Left lung (tissue), 10 donors: Measurements from ENCODE around the gene LRIT2. TPM values are rescaled to one million over a fixed set of nuclear protein-coding genes. Genes with fewer than 3 reads are reported as not detected.

Source experiments
- ATAC-seq: fragments of 200-7000 bp; cut with Tn5 transposase; one replicate; pipeline ENCODE4 v1.9.1; 2020; ENCODE audit warnings: moderate library complexity
- DNase-seq, 4 donors: peaks; one replicate each; pipeline ENCODE4 v3.0.0-alpha.2; 2013 to 2020
- H3K27ac ChIP-seq, 2 donors: fragments of 200-600 bp; sonication (generic) in 1 of 2; one replicate each; pipeline versions ENCODE4 v1.5.0 to v1.8.0; 2020 to 2021
- H3K27me3 ChIP-seq, 2 donors: fragments of 200-600 bp; sonication (generic) in 1 of 2; one replicate each; pipeline versions ENCODE4 v1.5.0 to v1.8.0; 2020 to 2021
- H3K36me3 ChIP-seq, 2 donors: fragments of 200-600 bp; sonication (generic) in 1 of 2; one replicate each; pipeline versions ENCODE4 v1.5.0 to v1.8.0; 2020 to 2021
- H3K4me1 ChIP-seq, 2 donors: fragments of 200-600 bp; one replicate each; pipeline ENCODE4 v1.8.0; 2021
- H3K4me3 ChIP-seq, 2 donors: fragments of 200-600 bp; sonication (generic) in 1 of 2; one replicate each; pipeline versions ENCODE4 v1.5.0 to v1.8.0; 2020 to 2021; ENCODE audit warnings: mild to moderate bottlenecking in 1 of 2
- H3K9me3 ChIP-seq, 2 donors: fragments of 200-600 bp; sonication (generic) in 1 of 2; one replicate each; pipeline versions ENCODE4 v1.5.0 to v1.8.0; 2020 to 2021
- CTCF ChIP-seq, 2 donors: fragments of 200-600 bp; sonication (generic) in 1 of 2; IDR thresholded peaks; one replicate each; pipeline versions ENCODE4 v1.5.0 to v1.8.0; 2021; ENCODE audit warnings: antibody characterized with exemption in 2 of 2
- intact Hi-C, 2 donors: fragments of 100-400 bp; cut with DNase I; formaldehyde crosslinking; loops; one replicate each; pipeline versions ENCODE4 v1.11.2 to v1.14.2; 2022
- polyA plus RNA-seq, 6 donors: library from polyadenylated mRNA; unstranded; fragments of 120-200 nt; gene quantifications; one replicate each; pipeline ENCODE4 v1.2.1, GENCODE V29; 2013; ENCODE audit not compliant: insufficient read length in 6 of 6
- total RNA-seq, 2 donors: library from RNA; stranded (reverse); fragmentation: NEBNext Ultra II Directional; extraction: Animal tissue kit (Norgen Biotek cat#: 25700); gene quantifications; one replicate each; pipeline ENCODE4 v1.2.1, GENCODE V29; 2021
- donor health status: DM: no; HTN: yes; CAD: no.
- donor health status: DM: no; HTN: no; CAD: no.

LRIT2 gene
- total and polyA plus RNA-seq, 8 donors: not detected

DNA sequence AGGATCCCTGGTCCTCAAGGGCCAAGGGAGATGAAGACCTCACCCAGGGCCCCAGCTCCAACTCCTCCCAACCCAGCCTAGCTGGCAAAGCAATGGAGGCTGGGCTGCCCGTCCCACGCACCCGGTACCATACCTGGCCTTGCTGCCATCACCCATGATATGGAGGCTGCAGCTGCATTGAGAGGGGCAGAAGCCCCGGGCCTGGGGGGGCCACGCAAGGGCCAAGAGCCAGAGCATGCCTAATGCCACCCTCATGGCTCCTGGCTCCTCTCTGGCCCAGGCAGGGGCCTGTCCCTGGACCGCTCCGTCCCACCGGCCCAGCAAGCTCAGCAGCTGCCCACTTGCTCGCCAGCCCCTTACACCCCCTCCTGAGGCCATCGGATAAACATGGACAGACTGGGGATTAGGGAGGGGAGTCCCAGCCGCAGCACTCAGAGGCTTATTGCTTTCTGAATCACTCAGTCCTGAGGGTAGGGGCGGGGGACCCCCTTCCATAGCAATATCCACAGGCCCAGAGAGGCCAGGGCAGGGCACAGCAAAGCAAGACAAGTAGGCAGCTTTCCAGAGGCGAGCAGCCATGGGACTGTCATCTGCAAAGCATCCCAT, 15.9 kb upstream of the LRIT2 start, which contains the start of gene LRIT1:
TSS of gene LRIT1 (minus strand) at position 362 of the 606 bp plus-strand sequence. CDS start at position 255, 107 bp downstream.
- Histone ChIP-seq H3K27ac (no peak within 1 kb of the TSS), H3K4me1 (no peaks in the 10 kb centered on the region), H3K9me3 (no peaks in the 10 kb centered on the region), H3K36me3 (no peaks in the 10 kb centered on the region), H3K4me3 (no peak within 1 kb of the TSS), H3K27me3 (peaks cover 0 to 18% of the 10 kb centered on the region in 2 donors)
- intact Hi-C loops: no loop called here
- no peak for ATAC-seq
- no peak for DNase-seq
- no peak for TF ChIP-seq CTCF (IDR thresholded peaks at IDR 0.05)

- Histone ChIP-seq H3K27ac (no peak overlapping the region), H3K36me3 (no peaks in the 10 kb centered on the region), H3K4me1 (no peaks in the 10 kb centered on the region), H3K9me3 (no peaks in the 10 kb centered on the region), H3K4me3 (no peak overlapping the region), H3K27me3 (peaks cover 0 to 29% of the 10 kb centered on the region in 2 donors)
- intact Hi-C loops: no loop called here
- ATAC-seq (no peak), DNase-seq (no peak)
- no peak for TF ChIP-seq CTCF (IDR thresholded peaks at IDR 0.05)
These were observed 13.6 kb upstream of the LRIT2 start for GRCh38 chr10:84238909-84239308.

DNA sequence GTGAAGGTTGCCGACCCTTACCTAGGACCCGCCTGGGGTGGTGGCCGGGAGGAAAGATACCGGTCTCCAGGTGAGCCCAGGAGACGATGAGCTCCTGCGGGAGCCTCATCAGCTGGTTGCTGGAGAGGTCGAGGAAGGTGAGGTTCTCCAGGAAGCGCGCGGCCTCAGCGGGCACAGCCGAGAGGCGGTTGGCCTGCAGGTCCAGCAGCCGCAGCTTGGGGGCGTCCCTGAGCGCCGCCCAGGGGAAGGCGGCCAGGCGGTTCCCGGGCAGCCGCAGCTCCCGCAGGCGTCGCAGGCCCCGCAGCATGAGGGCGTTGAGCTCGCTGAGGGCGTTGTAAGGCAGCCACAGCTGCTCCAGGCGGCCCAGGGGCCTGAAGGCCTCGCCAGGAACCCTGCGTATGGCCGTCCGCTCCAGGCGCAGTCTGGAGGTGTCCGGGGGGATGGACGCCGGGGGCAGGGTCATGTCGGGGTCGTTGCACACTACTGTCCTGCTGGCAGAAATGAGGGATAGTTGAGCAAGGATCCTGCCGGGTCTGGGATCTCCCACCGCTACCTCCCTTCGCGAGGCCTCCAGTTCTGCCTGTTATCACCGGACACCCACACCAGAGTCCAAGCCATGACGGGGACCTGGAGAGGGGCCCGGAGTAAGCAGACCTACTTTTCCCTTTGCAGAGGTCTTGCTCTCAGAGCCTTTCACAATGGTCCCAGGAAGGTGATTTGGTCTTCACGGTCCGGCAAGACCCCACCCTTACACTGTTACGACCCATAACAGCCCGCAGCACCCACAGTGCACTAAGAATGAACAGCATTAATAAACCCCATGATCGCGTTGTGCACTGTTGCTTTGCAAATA, 12.1 kb upstream of the LRIT2 start:
- no peak overlapping the region for H3K27ac ChIP-seq
- no peak for DNase-seq
- H3K4me3 ChIP-seq: no peak overlapping the region
- H3K27me3 ChIP-seq: peaks cover 0 to 29% of the 10 kb centered on the region in 2 donors
- no peaks in the 10 kb centered on the region for H3K36me3 ChIP-seq
- ATAC-seq: no peak
- intact Hi-C loops: no loop called here
- no peaks in the 10 kb centered on the region for H3K9me3 ChIP-seq
- H3K4me1 ChIP-seq: no peaks in the 10 kb centered on the region
- no peak for TF ChIP-seq CTCF (IDR thresholded peaks at IDR 0.05)

- ATAC-seq (no peak), DNase-seq (no peak)
- Histone ChIP-seq H3K27ac (no peak overlapping the region), H3K4me1 (no peaks in the 10 kb centered on the region), H3K9me3 (no peaks in the 10 kb centered on the region), H3K27me3 (peaks cover 0 to 29% of the 10 kb centered on the region in 2 donors), H3K4me3 (no peak overlapping the region), H3K36me3 (no peaks in the 10 kb centered on the region)
- TF ChIP-seq CTCF (IDR thresholded peaks at IDR 0.05): no peak
- intact Hi-C loops: no loop called here
These were observed 11.5 kb upstream of the LRIT2 start for GRCh38 chr10:84236807-84237198.

GRCh38 chr10:84235096-84235495, 9.8 kb upstream of the LRIT2 start:
- TF ChIP-seq CTCF (IDR thresholded peaks at IDR 0.05): no peak
- Histone ChIP-seq H3K4me3 (no peak overlapping the region), H3K27me3 (peaks cover 0 to 29% of the 10 kb centered on the region in 2 donors), H3K27ac (no peak overlapping the region), H3K4me1 (no peaks in the 10 kb centered on the region), H3K9me3 (no peaks in the 10 kb centered on the region), H3K36me3 (no peaks in the 10 kb centered on the region)
- no peak for ATAC-seq
- intact Hi-C loops: no loop called here
- DNase-seq: no peak
